Measurements from ENCODE around the gene TMEM258.

The TMEM258 gene

GRCh38 chr11:61817471-61818202, 25.2 kb upstream of the TMEM258 start:
- no peak for DNase-seq

GRCh38 chr11:61816736-61817455, 24.5 kb upstream of the TMEM258 start, which contains the start of gene FADS1:
TSS of gene FADS1 (minus strand) at chr11:61817003. CDS start at chr11:61816929, 74 bp downstream.
- DNase-seq, result peak; percentile 97

GRCh38 chr11:61815790-61816735, 23.7 kb upstream of the TMEM258 start:
- peak; percentile 59 to 61 for DNase-seq

- peak; percentile 94 to 96 for DNase-seq
Measured at GRCh38 chr11:61814958-61815789, 22.8 kb upstream of the TMEM258 start.

GRCh38 chr11:61814247-61814957, 22.0 kb upstream of the TMEM258 start:
- peak; percentile 23 to 51 for DNase-seq

GRCh38 chr11:61812736-61813411, 20.5 kb upstream of the TMEM258 start:
- DNase-seq, result no peak

GRCh38 chr11:61811831-61812230, 19.4 kb upstream of the TMEM258 start:
- DNase-seq, result no peak

- no peak for DNase-seq
Measured at GRCh38 chr11:61810671-61811175, 18.3 kb upstream of the TMEM258 start.

- DNase-seq, result no peak
Measured at GRCh38 chr11:61806785-61807184, 14.4 kb upstream of the TMEM258 start.

GRCh38 chr11:61805146-61805545, 12.7 kb upstream of the TMEM258 start:
- no peak for DNase-seq

GRCh38 chr11:61803889-61804647, 11.7 kb upstream of the TMEM258 start:
- DNase-seq, result no peak

- no peak for DNase-seq
Measured at GRCh38 chr11:61802605-61803004, 10.2 kb upstream of the TMEM258 start.

GRCh38 chr11:61800331-61801281, 8.2 kb upstream of the TMEM258 start:
- DNase-seq, result no peak

GRCh38 chr11:61799665-61800284, 7.4 kb upstream of the TMEM258 start:
- DNase-seq, result no peak

GRCh38 chr11:61797263-61797944, 5.0 kb upstream of the TMEM258 start:
- DNase-seq, result peak; percentile 61 to 73

GRCh38 chr11:61795876-61796526, 3.6 kb upstream of the TMEM258 start:
- no peak for DNase-seq

GRCh38 chr11:61795459-61795858, 3.1 kb upstream of the TMEM258 start:
- no peak for DNase-seq

Data from SHP77 (cell line).